B cell (primary cell): ENCODE results near the gene WDR6. TPM values are rescaled to one million over a fixed set of nuclear protein-coding genes. Genes with fewer than 3 reads are reported as not detected.

Experiments
- ATAC-seq: fragments of 200-7000 bp; cut with Tn5 transposase; one replicate; pipeline ENCODE4 v1.10.0; 2021; ENCODE audit warnings: low read depth, mild to moderate bottlenecking, moderate number of reproducible peaks, moderate library complexity
- CTCF ChIA-PET: fragments of 350-600 bp; sonication (Branson Sonifier 250); formaldehyde crosslinking; loops from one replicate; lab custom pipeline; 2021; ENCODE audit warnings: antibody characterized with exemption, inconsistent platforms; lab: Charles Lee
- POLR2A ChIA-PET: fragments of 350-600 bp; sonication (Branson Sonifier 250); formaldehyde crosslinking; loops from one replicate; lab custom pipeline; 2021; ENCODE audit warnings: antibody characterized with exemption; lab: Charles Lee
- DNase-seq: peaks from one replicate; pipeline ENCODE4 v3.0.0; 2013
- H2AFZ ChIP-seq: 2 replicates; pipeline ENCODE4 v1.6.1; 2012; ENCODE audit warnings: mild to moderate bottlenecking, low read depth, low read length; ENCODE audit not compliant: insufficient read depth, poor library complexity, severe bottlenecking
- H3K27ac ChIP-seq, 2 donors: 1 replicate in 1 of 2; 2 replicates in 1 of 2; pipeline ENCODE4 v1.5.1; 2012 to 2013; ENCODE audit warnings: low read length in 2 of 2, mild to moderate bottlenecking in 2 of 2, moderate library complexity in 1 of 2
- H3K27me3 ChIP-seq, 4 experiments: fragments of 200-600 bp in 1 of 4; sonication (generic) in 1 of 4; replicated peaks in 1 of 4; 1 replicate in 2 of 4; 2 replicates in 2 of 4; pipeline versions ENCODE4 v1.6.1 to v1.7.0; 2013 to 2016; ENCODE audit warnings: low read length in 3 of 4, mild to moderate bottlenecking in 2 of 4, mixed read lengths in 1 of 4, moderate library complexity in 1 of 4; ENCODE audit not compliant: insufficient read depth in 4 of 4, control insufficient read depth in 3 of 4; ENCODE audit errors: control extremely low read depth in 1 of 4
- H3K36me3 ChIP-seq, 2 experiments: replicated peaks in 1 of 2; 1 replicate in 1 of 2; 2 replicates in 1 of 2; pipeline versions ENCODE4 v1.6.1 to v1.7.1; 2013; ENCODE audit warnings: low read length in 1 of 2; ENCODE audit not compliant: insufficient read depth in 2 of 2, control insufficient read depth in 1 of 2; ENCODE audit errors: control extremely low read depth in 1 of 2, extremely low read depth in 1 of 2
- H3K4me1 ChIP-seq, 2 donors: fragments of 200-600 bp in 1 of 2; sonication (generic) in 1 of 2; 1 replicate in 1 of 2; 2 replicates in 1 of 2; pipeline versions ENCODE4 v1.5.1 to v1.6.1; 2013 to 2017; ENCODE audit warnings: low read length in 2 of 2; ENCODE audit not compliant: control insufficient read depth in 2 of 2, insufficient read depth in 2 of 2
- H3K4me2 ChIP-seq: replicated peaks from 2 replicates; pipeline ENCODE3; 2012; ENCODE audit warnings: mild to moderate bottlenecking, low read depth, low read length; ENCODE audit not compliant: poor library complexity, severe bottlenecking
- H3K4me3 ChIP-seq, 5 experiments: fragments of 200-600 bp in 1 of 5; sonication (generic) in 1 of 5; 1 replicate in 3 of 5; 2 replicates in 2 of 5; pipeline versions ENCODE4 v1.5.1 to v1.7.0; 2011 to 2016; ENCODE audit warnings: low read length in 4 of 5, mild to moderate bottlenecking in 4 of 5, low read depth in 2 of 5, control low read depth in 1 of 5, moderate library complexity in 1 of 5; ENCODE audit not compliant: insufficient read depth in 1 of 5; ENCODE audit errors: control extremely low read depth in 1 of 5, extremely low read depth in 1 of 5
- H3K79me2 ChIP-seq: fragments of 200-600 bp; sonication (generic); one replicate; pipeline ENCODE4 v1.6.0; 2016; ENCODE audit warnings: low read length; ENCODE audit not compliant: control insufficient read depth, insufficient read depth
- H3K9ac ChIP-seq: fragments of 200-600 bp; sonication (generic); 2 replicates; pipeline ENCODE4 v1.6.1; 2017; ENCODE audit warnings: mild to moderate bottlenecking, low read length, moderate library complexity
- H3K9me3 ChIP-seq, 3 donors: one replicate each; pipeline versions ENCODE4 v1.6.1 to v1.7.1; 2013; ENCODE audit warnings: low read length in 2 of 3; ENCODE audit not compliant: control insufficient read depth in 2 of 3, insufficient read depth in 1 of 3; ENCODE audit errors: control extremely low read depth in 1 of 3
- H4K20me1 ChIP-seq: 2 replicates; pipeline ENCODE4 v1.6.0; 2012; ENCODE audit warnings: mild to moderate bottlenecking, low read length; ENCODE audit not compliant: insufficient read depth, control insufficient read depth, poor library complexity, severe bottlenecking
- H3K27ac Mint-ChIP-seq: one replicate; pipeline ENCODE4 v1.8.0; 2021; ENCODE audit warnings: mixed read lengths
- H3K27me3 Mint-ChIP-seq: one replicate; pipeline ENCODE4 v1.8.0; 2021; ENCODE audit warnings: mixed read lengths
- H3K4me1 Mint-ChIP-seq: one replicate; pipeline ENCODE4 v1.8.0; 2021; ENCODE audit warnings: mixed read lengths
- H3K4me3 Mint-ChIP-seq: one replicate; pipeline ENCODE4 v1.8.0; 2021; ENCODE audit warnings: mixed read lengths
- H3K9me3 Mint-ChIP-seq: one replicate; pipeline ENCODE4 v1.8.0; 2022; ENCODE audit warnings: mixed read lengths; ENCODE audit not compliant: insufficient read depth
- EZH2 ChIP-seq: IDR thresholded peaks from 2 replicates; pipeline ENCODE4 v1.6.1; 2012; ENCODE audit warnings: borderline replicate concordance, low read depth, mild to moderate bottlenecking, moderate library complexity, low read length; ENCODE audit not compliant: insufficient read depth, poor library complexity, severe bottlenecking
- WGBS: methylation state at CpG from one replicate; pipeline ENCODE4 v1.1.5; 2013; ENCODE audit warnings: missing lambda C conversion rate; ENCODE audit not compliant: insufficient coverage; 5-methylcytosine and 5-hydroxymethylcytosine counted together
- intact Hi-C: fragments of 100-400 bp; cut with micrococcal nuclease; formaldehyde crosslinking; loops from one replicate; pipeline ENCODE4 v1.10.0; 2022
- polyA plus RNA-seq: library from polyadenylated mRNA; depleted of rRNA; stranded (reverse); fragments of >200 nt; gene quantifications from 2 replicates; pipeline ENCODE4 v1.2.3, GENCODE V29; 2012
- total RNA-seq, 2 donors: library from RNA; stranded (reverse); fragments of 120-200 nt in 1 of 2; gene quantifications; 1 replicate in 1 of 2; 2 replicates in 1 of 2; pipeline versions ENCODE4 v1.2.3 to v1.2.4, GENCODE V29; 2013 to 2022
- TF ChIP-seq, protein P1 (sequence below): fragments of 200-600 bp; IDR thresholded peaks from one replicate; pipeline ENCODE4 v1.8.0; 2022; ENCODE audit warnings: antibody characterized with exemption, mild to moderate bottlenecking

WDR6 gene
- total and polyA plus RNA-seq, 2 donors (not counting 1 experiment from before 2014, with no cell fraction given): 287 to 317 TPM

DNA sequence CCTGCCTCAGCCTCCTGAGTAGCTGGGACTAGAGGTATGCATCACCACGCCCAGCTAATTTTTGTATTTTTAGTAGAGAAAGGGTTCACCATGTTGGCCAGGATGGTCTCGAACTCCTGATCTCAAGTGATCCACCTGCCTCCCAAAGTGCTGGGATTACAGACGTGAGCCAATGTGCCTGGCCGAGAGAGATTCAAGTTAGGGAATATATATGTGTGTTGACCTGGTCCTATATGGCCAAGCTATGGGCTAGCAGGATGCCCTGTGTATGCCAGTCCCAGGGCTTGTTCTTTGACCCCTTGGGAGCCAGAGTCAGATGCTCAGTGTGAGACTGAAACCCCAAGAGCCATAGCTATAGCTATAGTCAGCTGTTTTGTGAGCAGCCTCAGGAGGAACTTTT is 16.6 kb downstream of the WDR6 start:
- no peaks in the 10 kb centered on the region for H3K27me3 Mint-ChIP-seq
- CTCF ChIA-PET: interaction anchor here (0.9 to 4.3 kb wide), 3 partner anchors 11 to 36 kb away, joined by 3 to 21 read pairs (median 21); partner anchors contain the start of genes P4HTM and WDR6
- peak overlapping the region; percentile 63 for H3K27ac Mint-ChIP-seq
- peaks cover 35 to 62% of the 10 kb centered on the region in 2 donors for H3K4me1 ChIP-seq
- 97% methylated on average over 4 of the region's 4 CpGs for WGBS
- peaks cover 68% of the 10 kb centered on the region for H3K4me1 Mint-ChIP-seq
- H3K4me3 ChIP-seq: no peak overlapping the region
- H4K20me1 ChIP-seq: no peaks in the 10 kb centered on the region
- peaks cover 0 to 36% of the 10 kb centered on the region in 2 experiments for H3K36me3 ChIP-seq
- no peak for ATAC-seq
- TF ChIP-seq, protein P1, sequence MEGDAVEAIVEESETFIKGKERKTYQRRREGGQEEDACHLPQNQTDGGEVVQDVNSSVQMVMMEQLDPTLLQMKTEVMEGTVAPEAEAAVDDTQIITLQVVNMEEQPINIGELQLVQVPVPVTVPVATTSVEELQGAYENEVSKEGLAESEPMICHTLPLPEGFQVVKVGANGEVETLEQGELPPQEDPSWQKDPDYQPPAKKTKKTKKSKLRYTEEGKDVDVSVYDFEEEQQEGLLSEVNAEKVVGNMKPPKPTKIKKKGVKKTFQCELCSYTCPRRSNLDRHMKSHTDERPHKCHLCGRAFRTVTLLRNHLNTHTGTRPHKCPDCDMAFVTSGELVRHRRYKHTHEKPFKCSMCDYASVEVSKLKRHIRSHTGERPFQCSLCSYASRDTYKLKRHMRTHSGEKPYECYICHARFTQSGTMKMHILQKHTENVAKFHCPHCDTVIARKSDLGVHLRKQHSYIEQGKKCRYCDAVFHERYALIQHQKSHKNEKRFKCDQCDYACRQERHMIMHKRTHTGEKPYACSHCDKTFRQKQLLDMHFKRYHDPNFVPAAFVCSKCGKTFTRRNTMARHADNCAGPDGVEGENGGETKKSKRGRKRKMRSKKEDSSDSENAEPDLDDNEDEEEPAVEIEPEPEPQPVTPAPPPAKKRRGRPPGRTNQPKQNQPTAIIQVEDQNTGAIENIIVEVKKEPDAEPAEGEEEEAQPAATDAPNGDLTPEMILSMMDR: no peak
- no peak for TF ChIP-seq EZH2
- H3K27ac ChIP-seq: no peak overlapping the region
- POLR2A ChIA-PET: no interaction called here
- intact Hi-C loops: loop anchor here (5.0 to 10.0 kb wide), 2 partner anchors 309 to 466 kb away; partner anchors contain the start of genes IP6K2 and PFKFB4
- no peak for DNase-seq
- H3K4me2 ChIP-seq: no peak overlapping the region
- H2AFZ ChIP-seq: no peak overlapping the region
- H3K9ac ChIP-seq: no peak overlapping the region
- no peaks in the 10 kb centered on the region for H3K27me3 ChIP-seq
- H3K79me2 ChIP-seq: peaks cover 55% of the 10 kb centered on the region
- H3K9me3 Mint-ChIP-seq: no peaks in the 10 kb centered on the region
- no peaks in the 10 kb centered on the region for H3K9me3 ChIP-seq
- H3K4me3 Mint-ChIP-seq: peak overlapping the region; percentile 63

DNA sequence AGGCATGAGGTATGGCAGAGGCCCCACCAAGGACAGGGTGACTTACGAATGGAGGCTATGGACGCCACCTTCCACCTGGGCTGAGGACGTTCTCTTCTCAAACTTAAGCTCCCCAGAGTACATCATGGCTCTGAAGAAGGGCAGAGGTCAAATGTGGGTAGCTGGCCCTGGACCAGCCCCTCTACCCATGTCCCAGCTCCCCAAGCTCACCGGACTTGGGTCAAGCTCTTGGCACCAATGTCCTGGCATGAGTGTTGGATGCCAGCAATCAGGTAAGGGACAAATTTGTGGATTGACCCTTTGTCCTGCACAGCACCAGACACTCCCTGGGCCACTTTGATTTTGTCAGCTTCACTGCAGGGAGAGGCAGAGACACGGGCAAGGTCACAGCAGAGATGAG is 17.3 kb downstream of the WDR6 start:
- TF ChIP-seq, protein P1: no peak
- no peak for TF ChIP-seq EZH2
- ChIA-PET CTCF (interaction anchor here (0.9 to 4.3 kb wide), 2 partner anchors 17 to 36 kb away, joined by 3 to 21 read pairs; partner anchors contain the start of genes P4HTM and WDR6), POLR2A (interaction anchor here (1.8 kb wide), 1 partner anchor 17 kb away, joined by 7 read pairs; the partner anchor contains the start of gene WDR6)
- H3K4me1 Mint-ChIP-seq: peaks cover 72% of the 10 kb centered on the region
- H4K20me1 ChIP-seq: no peaks in the 10 kb centered on the region
- ATAC-seq (no peak), DNase-seq (no peak)
- no peaks in the 10 kb centered on the region for H3K27me3 ChIP-seq
- peak overlapping the region; percentile 59 for H3K27ac Mint-ChIP-seq
- H3K4me3 ChIP-seq: no peak overlapping the region
- peaks cover 30 to 62% of the 10 kb centered on the region in 2 donors for H3K4me1 ChIP-seq
- intact Hi-C loops: loop anchor here (5.0 to 10.0 kb wide), 2 partner anchors 310 to 467 kb away; partner anchors contain the start of genes IP6K2 and PFKFB4
- no peaks in the 10 kb centered on the region for H3K9me3 ChIP-seq
- peaks cover 59% of the 10 kb centered on the region for H3K79me2 ChIP-seq
- H3K36me3 ChIP-seq: peaks cover 0 to 36% of the 10 kb centered on the region in 2 experiments
- H3K4me2 ChIP-seq: no peak overlapping the region
- no peak overlapping the region for H3K4me3 Mint-ChIP-seq
- no peaks in the 10 kb centered on the region for H3K27me3 Mint-ChIP-seq
- WGBS: 92% methylated on average over 4 of the region's 5 CpGs
- no peak overlapping the region for H3K9ac ChIP-seq
- no peak overlapping the region for H2AFZ ChIP-seq
- H3K9me3 Mint-ChIP-seq: no peaks in the 10 kb centered on the region
- H3K27ac ChIP-seq: no peak overlapping the region
